ENCODE results near the gene UCKL1. TPM values are rescaled to one million over a fixed set of nuclear protein-coding genes. Genes with fewer than 3 reads are reported as not detected.

UCKL1 gene
- total RNA-seq, 2 donors from 2014 or later, result 46.6 to 66.2 TPM

- intact Hi-C loops (cut with DNase I), result no loop called here
- Histone ChIP-seq H3K4me3 (no peak overlapping the region), H3K36me3 (no peaks in the 10 kb centered on the region), H3K27ac (peak overlapping the region; percentile 2 to 21), H3K4me1 (replicated peaks) (peaks cover 3% of the 10 kb centered on the region), H3K9me3 (no peaks in the 10 kb centered on the region), H3K27me3 (replicated peaks; ENCODE audit: insufficient read depth) (no peaks in the 10 kb centered on the region)
- peak; percentile 65 for DNase-seq (ENCODE audit: low spot score)
- WGBS, result 7% methylated on average over 12 of the region's 12 CpGs
- TF ChIP-seq POLR2AphosphoS5 (IDR thresholded peaks at IDR 0.05), result peak; percentile 31
- peak; percentile 37 for TF ChIP-seq POLR2A (IDR thresholded peaks at IDR 0.05)
- TF ChIP-seq CTCF (IDR thresholded peaks at IDR 0.05), result no peak
Measured at GRCh38 chr20:63911176-63911575, 45.0 kb downstream of the UCKL1 start.

- Histone ChIP-seq H3K9me3 (no peaks in the 10 kb centered on the region), H3K36me3 (no peaks in the 10 kb centered on the region), H3K4me1 (replicated peaks) (peaks cover 3% of the 10 kb centered on the region), H3K4me3 (no peak overlapping the region), H3K27ac (no peak overlapping the region), H3K27me3 (replicated peaks; ENCODE audit: insufficient read depth) (no peaks in the 10 kb centered on the region)
- WGBS, result 77% methylated on average over 16 of the region's 16 CpGs
- TF ChIP-seq POLR2AphosphoS5 (IDR thresholded peaks at IDR 0.05), result no peak
- no peak for TF ChIP-seq POLR2A (IDR thresholded peaks at IDR 0.05)
- no peak for TF ChIP-seq CTCF (IDR thresholded peaks at IDR 0.05)
- DNase-seq (ENCODE audit: low spot score), result no peak
- intact Hi-C loops (cut with DNase I), result loop anchor here (5.0 kb wide), 1 partner anchor 64 kb away; no protein-coding TSS in a partner anchor
Measured at GRCh38 chr20:63908008-63908682, 48.1 kb downstream of the UCKL1 start.

GRCh38 chr20:63903796-63904561 is 52.2 kb downstream of the UCKL1 start:
- intact Hi-C loops (cut with DNase I), result no loop called here
- H3K36me3 ChIP-seq, result no peaks in the 10 kb centered on the region
- no peak for DNase-seq (ENCODE audit: low spot score)
- no peaks in the 10 kb centered on the region for H3K4me1 ChIP-seq (replicated peaks)
- H3K4me3 ChIP-seq, result no peak overlapping the region
- no peaks in the 10 kb centered on the region for H3K27me3 ChIP-seq (replicated peaks; ENCODE audit: insufficient read depth)
- TF ChIP-seq POLR2A (IDR thresholded peaks at IDR 0.05) (no peak), CTCF (IDR thresholded peaks at IDR 0.05) (no peak), POLR2AphosphoS5 (IDR thresholded peaks at IDR 0.05) (no peak)
- 87% methylated on average over 11 of the region's 11 CpGs for WGBS
- H3K9me3 ChIP-seq, result no peaks in the 10 kb centered on the region
- H3K27ac ChIP-seq, result no peak overlapping the region

GRCh38 chr20:63900413-63900812 is 55.8 kb downstream of the UCKL1 start:
- no peak overlapping the region for H3K27ac ChIP-seq
- H3K4me1 ChIP-seq (replicated peaks), result peaks cover 11% of the 10 kb centered on the region
- no peaks in the 10 kb centered on the region for H3K36me3 ChIP-seq
- 68% methylated on average over 3 of the region's 3 CpGs for WGBS
- no peaks in the 10 kb centered on the region for H3K9me3 ChIP-seq
- TF ChIP-seq CTCF (IDR thresholded peaks at IDR 0.05), result no peak
- no peak for TF ChIP-seq POLR2AphosphoS5 (IDR thresholded peaks at IDR 0.05)
- no peak for TF ChIP-seq POLR2A (IDR thresholded peaks at IDR 0.05)
- H3K27me3 ChIP-seq (replicated peaks; ENCODE audit: insufficient read depth), result no peaks in the 10 kb centered on the region
- intact Hi-C loops (cut with DNase I), result no loop called here
- no peak overlapping the region for H3K4me3 ChIP-seq
- DNase-seq (ENCODE audit: low spot score), result no peak

Measured in prostate gland (tissue), 2 donors.